B cell (primary cell): ENCODE measurements around the gene COL26A1. TPM values are rescaled to one million over a fixed set of nuclear protein-coding genes. Genes with fewer than 3 reads are reported as not detected.

Experiments
- ATAC-seq: fragments of 200-7000 bp; cut with Tn5 transposase; one replicate; pipeline ENCODE4 v1.10.0; 2021; ENCODE audit warnings: low read depth, mild to moderate bottlenecking, moderate number of reproducible peaks, moderate library complexity
- CTCF ChIA-PET: fragments of 350-600 bp; sonication (Branson Sonifier 250); formaldehyde crosslinking; loops from one replicate; lab custom pipeline; 2021; ENCODE audit warnings: antibody characterized with exemption, inconsistent platforms; lab: Charles Lee
- POLR2A ChIA-PET: fragments of 350-600 bp; sonication (Branson Sonifier 250); formaldehyde crosslinking; loops from one replicate; lab custom pipeline; 2021; ENCODE audit warnings: antibody characterized with exemption; lab: Charles Lee
- DNase-seq: peaks from one replicate; pipeline ENCODE4 v3.0.0; 2013
- H2AFZ ChIP-seq: 2 replicates; pipeline ENCODE4 v1.6.1; 2012; ENCODE audit warnings: mild to moderate bottlenecking, low read depth, low read length; ENCODE audit not compliant: insufficient read depth, poor library complexity, severe bottlenecking
- H3K27ac ChIP-seq, 2 donors: 1 replicate in 1 of 2; 2 replicates in 1 of 2; pipeline ENCODE4 v1.5.1; 2012 to 2013; ENCODE audit warnings: low read length in 2 of 2, mild to moderate bottlenecking in 2 of 2, moderate library complexity in 1 of 2
- H3K27me3 ChIP-seq, 4 experiments: fragments of 200-600 bp in 1 of 4; sonication (generic) in 1 of 4; replicated peaks in 1 of 4; 1 replicate in 2 of 4; 2 replicates in 2 of 4; pipeline versions ENCODE4 v1.6.1 to v1.7.0; 2013 to 2016; ENCODE audit warnings: low read length in 3 of 4, mild to moderate bottlenecking in 2 of 4, mixed read lengths in 1 of 4, moderate library complexity in 1 of 4; ENCODE audit not compliant: insufficient read depth in 4 of 4, control insufficient read depth in 3 of 4; ENCODE audit errors: control extremely low read depth in 1 of 4
- H3K36me3 ChIP-seq, 2 experiments: replicated peaks in 1 of 2; 1 replicate in 1 of 2; 2 replicates in 1 of 2; pipeline versions ENCODE4 v1.6.1 to v1.7.1; 2013; ENCODE audit warnings: low read length in 1 of 2; ENCODE audit not compliant: insufficient read depth in 2 of 2, control insufficient read depth in 1 of 2; ENCODE audit errors: control extremely low read depth in 1 of 2, extremely low read depth in 1 of 2
- H3K4me1 ChIP-seq, 2 donors: fragments of 200-600 bp in 1 of 2; sonication (generic) in 1 of 2; 1 replicate in 1 of 2; 2 replicates in 1 of 2; pipeline versions ENCODE4 v1.5.1 to v1.6.1; 2013 to 2017; ENCODE audit warnings: low read length in 2 of 2; ENCODE audit not compliant: control insufficient read depth in 2 of 2, insufficient read depth in 2 of 2
- H3K4me2 ChIP-seq: replicated peaks from 2 replicates; pipeline ENCODE3; 2012; ENCODE audit warnings: mild to moderate bottlenecking, low read depth, low read length; ENCODE audit not compliant: poor library complexity, severe bottlenecking
- H3K4me3 ChIP-seq, 5 experiments: fragments of 200-600 bp in 1 of 5; sonication (generic) in 1 of 5; 1 replicate in 3 of 5; 2 replicates in 2 of 5; pipeline versions ENCODE4 v1.5.1 to v1.7.0; 2011 to 2016; ENCODE audit warnings: low read length in 4 of 5, mild to moderate bottlenecking in 4 of 5, low read depth in 2 of 5, control low read depth in 1 of 5, moderate library complexity in 1 of 5; ENCODE audit not compliant: insufficient read depth in 1 of 5; ENCODE audit errors: control extremely low read depth in 1 of 5, extremely low read depth in 1 of 5
- H3K79me2 ChIP-seq: fragments of 200-600 bp; sonication (generic); one replicate; pipeline ENCODE4 v1.6.0; 2016; ENCODE audit warnings: low read length; ENCODE audit not compliant: control insufficient read depth, insufficient read depth
- H3K9ac ChIP-seq: fragments of 200-600 bp; sonication (generic); 2 replicates; pipeline ENCODE4 v1.6.1; 2017; ENCODE audit warnings: mild to moderate bottlenecking, low read length, moderate library complexity
- H3K9me3 ChIP-seq, 3 donors: one replicate each; pipeline versions ENCODE4 v1.6.1 to v1.7.1; 2013; ENCODE audit warnings: low read length in 2 of 3; ENCODE audit not compliant: control insufficient read depth in 2 of 3, insufficient read depth in 1 of 3; ENCODE audit errors: control extremely low read depth in 1 of 3
- H4K20me1 ChIP-seq: 2 replicates; pipeline ENCODE4 v1.6.0; 2012; ENCODE audit warnings: mild to moderate bottlenecking, low read length; ENCODE audit not compliant: insufficient read depth, control insufficient read depth, poor library complexity, severe bottlenecking
- H3K27ac Mint-ChIP-seq: one replicate; pipeline ENCODE4 v1.8.0; 2021; ENCODE audit warnings: mixed read lengths
- H3K27me3 Mint-ChIP-seq: one replicate; pipeline ENCODE4 v1.8.0; 2021; ENCODE audit warnings: mixed read lengths
- H3K4me1 Mint-ChIP-seq: one replicate; pipeline ENCODE4 v1.8.0; 2021; ENCODE audit warnings: mixed read lengths
- H3K4me3 Mint-ChIP-seq: one replicate; pipeline ENCODE4 v1.8.0; 2021; ENCODE audit warnings: mixed read lengths
- H3K9me3 Mint-ChIP-seq: one replicate; pipeline ENCODE4 v1.8.0; 2022; ENCODE audit warnings: mixed read lengths; ENCODE audit not compliant: insufficient read depth
- EZH2 ChIP-seq: IDR thresholded peaks from 2 replicates; pipeline ENCODE4 v1.6.1; 2012; ENCODE audit warnings: borderline replicate concordance, low read depth, mild to moderate bottlenecking, moderate library complexity, low read length; ENCODE audit not compliant: insufficient read depth, poor library complexity, severe bottlenecking
- WGBS: methylation state at CpG from one replicate; pipeline ENCODE4 v1.1.5; 2013; ENCODE audit warnings: missing lambda C conversion rate; ENCODE audit not compliant: insufficient coverage; 5-methylcytosine and 5-hydroxymethylcytosine counted together
- intact Hi-C: fragments of 100-400 bp; cut with micrococcal nuclease; formaldehyde crosslinking; loops from one replicate; pipeline ENCODE4 v1.10.0; 2022
- polyA plus RNA-seq: library from polyadenylated mRNA; depleted of rRNA; stranded (reverse); fragments of >200 nt; gene quantifications from 2 replicates; pipeline ENCODE4 v1.2.3, GENCODE V29; 2012
- total RNA-seq, 2 donors: library from RNA; stranded (reverse); fragments of 120-200 nt in 1 of 2; gene quantifications; 1 replicate in 1 of 2; 2 replicates in 1 of 2; pipeline versions ENCODE4 v1.2.3 to v1.2.4, GENCODE V29; 2013 to 2022
- TF ChIP-seq, protein P1 (sequence below): fragments of 200-600 bp; IDR thresholded peaks from one replicate; pipeline ENCODE4 v1.8.0; 2022; ENCODE audit warnings: antibody characterized with exemption, mild to moderate bottlenecking

The COL26A1 gene
- total and polyA plus RNA-seq, 2 donors (not counting 1 experiment from before 2014, with no cell fraction given) = not detected

DNA sequence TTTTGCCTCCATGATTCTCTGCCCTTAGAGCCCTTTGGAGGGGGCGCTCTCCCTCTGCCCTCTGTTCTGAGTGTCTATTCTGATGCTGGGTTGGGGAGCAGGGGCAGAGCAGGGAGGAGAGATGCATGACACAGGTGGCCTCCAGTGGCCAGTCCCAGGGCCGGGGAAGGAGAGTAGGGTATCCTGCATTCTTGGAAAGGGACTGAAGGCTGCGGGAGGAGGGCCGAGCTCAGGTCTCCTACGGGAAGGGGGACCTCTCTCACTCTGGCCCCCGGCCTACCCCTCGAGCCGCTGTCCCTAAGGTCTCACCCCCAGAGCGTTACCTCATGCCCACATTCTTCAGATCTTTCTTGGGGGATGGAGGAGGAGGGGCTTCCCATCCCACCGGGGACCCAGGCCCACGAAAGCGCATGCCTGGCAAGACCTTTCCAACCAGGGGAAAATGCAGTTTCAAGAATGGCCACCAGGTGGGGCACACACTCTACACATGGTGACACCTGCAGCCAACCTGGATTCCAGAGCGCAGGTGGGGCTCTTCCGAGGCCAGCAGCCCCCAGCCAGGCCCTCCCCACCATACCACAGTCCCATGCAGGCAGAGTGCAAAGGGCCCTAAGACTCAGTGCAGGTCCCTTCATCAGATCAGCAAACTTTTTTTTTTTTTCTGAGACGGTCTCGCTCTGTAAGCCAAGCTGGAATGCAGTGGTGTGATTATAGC lies 180.0 kb downstream of the COL26A1 start:
- H3K4me2 ChIP-seq = no peak overlapping the region
- POLR2A ChIA-PET = interaction anchor here (0.5 kb wide), 1 partner anchor 694 kb away, joined by 3 read pairs; no protein-coding TSS in a partner anchor

More for the DNA sequence above, 180.0 kb downstream of the COL26A1 start:
- Histone ChIP-seq H4K20me1 (no peaks in the 10 kb centered on the region), H3K9me3 (no peaks in the 10 kb centered on the region), H3K9ac (no peak overlapping the region), H3K4me1 (no peaks in the 10 kb centered on the region), H3K27me3 (peaks cover 0 to 10% (median 1%) of the 10 kb centered on the region in 4 experiments), H3K4me3 (no peak overlapping the region), H3K79me2 (no peaks in the 10 kb centered on the region), H3K27ac (no peak overlapping the region), H3K36me3 (no peaks in the 10 kb centered on the region), H2AFZ (no peak overlapping the region)
- H3K4me3 Mint-ChIP-seq = no peak overlapping the region
- H3K9me3 Mint-ChIP-seq = no peaks in the 10 kb centered on the region
- peak; percentile 68 for ATAC-seq
- H3K27me3 Mint-ChIP-seq = peaks cover 5% of the 10 kb centered on the region
- 20% methylated on average over 9 of the region's 16 CpGs for WGBS
- intact Hi-C loops = loop anchor here (1.0 to 5.0 kb wide), 3 partner anchors 60 to 694 kb away; no protein-coding TSS in a partner anchor
- CTCF ChIA-PET = interaction anchor here (0.6 to 4.3 kb wide), 19 partner anchors 9 to 845 kb away, joined by 3 to 99 read pairs (median 5); no protein-coding TSS in a partner anchor
- DNase-seq = peak; percentile 77
- H3K4me1 Mint-ChIP-seq = no peaks in the 10 kb centered on the region
- H3K27ac Mint-ChIP-seq = no peak overlapping the region
- TF ChIP-seq EZH2 = no peak
- TF ChIP-seq, protein P1, sequence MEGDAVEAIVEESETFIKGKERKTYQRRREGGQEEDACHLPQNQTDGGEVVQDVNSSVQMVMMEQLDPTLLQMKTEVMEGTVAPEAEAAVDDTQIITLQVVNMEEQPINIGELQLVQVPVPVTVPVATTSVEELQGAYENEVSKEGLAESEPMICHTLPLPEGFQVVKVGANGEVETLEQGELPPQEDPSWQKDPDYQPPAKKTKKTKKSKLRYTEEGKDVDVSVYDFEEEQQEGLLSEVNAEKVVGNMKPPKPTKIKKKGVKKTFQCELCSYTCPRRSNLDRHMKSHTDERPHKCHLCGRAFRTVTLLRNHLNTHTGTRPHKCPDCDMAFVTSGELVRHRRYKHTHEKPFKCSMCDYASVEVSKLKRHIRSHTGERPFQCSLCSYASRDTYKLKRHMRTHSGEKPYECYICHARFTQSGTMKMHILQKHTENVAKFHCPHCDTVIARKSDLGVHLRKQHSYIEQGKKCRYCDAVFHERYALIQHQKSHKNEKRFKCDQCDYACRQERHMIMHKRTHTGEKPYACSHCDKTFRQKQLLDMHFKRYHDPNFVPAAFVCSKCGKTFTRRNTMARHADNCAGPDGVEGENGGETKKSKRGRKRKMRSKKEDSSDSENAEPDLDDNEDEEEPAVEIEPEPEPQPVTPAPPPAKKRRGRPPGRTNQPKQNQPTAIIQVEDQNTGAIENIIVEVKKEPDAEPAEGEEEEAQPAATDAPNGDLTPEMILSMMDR = peak; percentile 88
